NCI-H526 treated with DMSO at 0.1 percent for 48 hours (cell line): Measurements from ENCODE around the gene ACTN2.

ENCODE experiments used
- DNase-seq: peaks from one replicate; lab custom pipeline; 2025; lab: John Stamatoyannopoulos, UW

Gene ACTN2

GRCh38 chr1:236691348-236691747 lies 5.0 kb downstream of the ACTN2 start:
- no peak for DNase-seq

DNA sequence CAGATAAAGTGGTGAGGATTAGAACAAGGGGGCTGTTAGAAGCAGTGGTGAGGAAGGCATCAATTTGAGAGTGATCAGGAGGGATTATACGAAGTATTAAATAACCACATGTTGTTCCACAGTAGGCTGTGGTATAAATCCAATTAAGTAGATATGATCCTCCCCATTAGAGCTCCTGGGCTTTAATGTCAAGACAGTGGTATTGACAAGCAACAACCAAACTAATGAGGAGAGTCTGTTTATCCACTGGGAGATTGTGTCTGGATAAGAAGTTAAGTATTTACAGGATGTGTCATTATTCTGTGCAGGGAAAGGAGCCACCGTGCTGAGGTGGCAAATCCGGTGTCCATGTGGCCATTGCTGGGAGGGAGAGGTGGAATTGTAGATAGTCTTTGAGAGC lies 5.8 kb downstream of the ACTN2 start:
- DNase-seq = no peak

- no peak for DNase-seq
Observed at GRCh38 chr1:236692742-236693141, 6.4 kb downstream of the ACTN2 start.

DNA sequence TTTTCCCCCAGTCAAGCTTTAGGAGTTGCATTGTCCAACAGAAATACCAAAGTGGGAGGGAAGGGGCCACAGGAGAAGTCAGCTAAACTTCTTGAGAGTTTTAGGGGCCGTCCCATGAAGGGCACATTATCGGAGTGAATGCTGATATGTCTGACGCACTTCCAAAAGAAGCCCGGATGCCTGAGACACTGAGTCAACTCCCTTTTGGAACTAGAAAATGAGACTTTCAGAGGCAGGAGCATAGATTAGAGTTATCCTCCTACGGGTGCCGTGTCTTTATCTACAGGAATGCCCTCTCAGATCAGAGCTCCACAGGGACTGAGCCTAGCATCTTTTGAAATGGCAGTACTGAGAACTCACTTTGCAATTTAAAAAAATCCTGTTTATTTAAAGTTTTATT lies 13.1 kb downstream of the ACTN2 start:
- no peak for DNase-seq

DNA sequence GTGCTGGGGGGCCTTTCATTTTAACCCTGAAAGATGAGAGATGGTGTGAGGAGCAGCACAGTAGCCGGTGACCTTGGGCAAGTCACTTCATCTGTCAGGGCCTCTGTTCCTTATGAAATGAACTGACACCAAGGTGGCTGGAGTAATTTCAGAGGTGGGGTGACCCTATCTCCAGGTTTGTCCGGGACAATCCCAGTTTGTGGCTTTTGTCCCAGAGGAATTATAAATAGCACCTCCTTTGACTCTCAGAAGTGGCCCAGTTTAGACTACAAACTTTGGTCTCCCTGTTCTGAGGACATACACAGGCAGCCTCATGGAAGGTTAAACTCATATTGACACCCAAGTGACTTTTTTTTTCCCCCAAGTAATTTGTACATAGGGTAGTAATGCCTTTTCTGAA lies 14.6 kb downstream of the ACTN2 start:
- DNase-seq = no peak

DNA sequence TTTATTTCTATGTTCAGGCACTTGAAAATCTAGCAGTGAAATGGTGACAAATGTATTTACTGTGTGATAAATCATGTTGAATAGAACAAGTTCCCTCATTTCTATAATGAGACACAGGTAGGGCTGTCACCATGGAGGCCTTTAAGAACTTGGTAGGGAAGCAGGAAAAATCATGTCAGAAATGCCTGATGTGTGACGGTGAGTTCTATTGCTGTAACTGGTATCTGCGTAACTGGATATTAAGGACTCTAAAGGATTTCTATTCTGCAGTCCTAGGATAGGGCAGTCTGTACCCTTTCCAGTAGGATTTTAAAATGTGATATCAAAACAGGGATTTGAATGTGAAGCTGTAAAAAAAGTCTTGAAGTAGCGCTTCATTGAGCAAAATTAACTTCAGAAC lies 15.5 kb downstream of the ACTN2 start:
- no peak for DNase-seq

DNA sequence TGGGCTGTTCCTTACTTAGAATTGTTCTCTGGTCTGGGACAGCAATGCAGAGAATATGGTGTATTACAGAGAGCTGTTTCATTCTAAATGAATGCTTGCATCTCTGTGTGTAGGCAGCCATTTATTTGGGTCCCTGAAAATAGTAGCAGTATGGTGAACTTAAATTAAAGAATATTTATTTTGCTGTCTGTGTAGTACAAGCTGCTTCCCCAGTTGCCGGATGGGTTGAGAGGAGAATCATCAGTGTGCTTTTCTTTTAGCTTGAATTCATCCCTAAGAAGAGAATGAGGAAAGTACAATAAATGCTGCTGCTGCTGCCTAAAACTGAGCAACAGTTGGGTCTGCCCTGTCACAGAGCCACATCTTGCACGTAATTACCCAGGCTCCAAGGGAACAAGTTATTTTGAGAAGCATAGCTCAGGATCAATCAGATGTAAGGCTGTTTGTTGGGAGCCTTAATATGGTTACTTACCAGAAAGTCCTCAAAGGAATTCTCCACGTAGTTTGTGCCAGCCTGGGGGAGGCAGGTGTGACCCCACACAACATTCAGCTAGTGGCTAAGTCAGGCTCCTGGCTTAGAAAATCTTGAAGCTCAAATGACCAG lies 16.6 kb downstream of the ACTN2 start:
- DNase-seq = no peak

GRCh38 chr1:236705771-236706170 lies 19.5 kb downstream of the ACTN2 start:
- no peak for DNase-seq

DNA sequence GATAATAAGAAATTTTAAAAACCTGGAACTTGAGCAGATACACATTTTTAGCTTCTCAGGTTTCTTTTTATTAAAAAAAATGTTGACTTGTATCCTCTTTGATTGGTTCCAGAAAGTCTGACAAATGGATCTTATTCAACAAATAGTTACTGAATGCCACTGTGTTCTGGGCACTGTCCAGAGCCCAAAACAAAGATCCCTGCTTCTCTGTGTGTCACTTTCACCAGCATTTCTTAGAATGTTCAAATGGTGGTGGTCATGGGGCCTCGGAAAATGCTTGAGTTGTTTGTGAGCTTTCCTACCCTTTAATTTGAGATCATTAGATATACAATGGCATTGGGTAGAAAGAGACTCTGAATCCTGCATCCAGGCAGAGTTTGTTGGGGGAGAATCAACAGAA lies 19.9 kb downstream of the ACTN2 start:
- DNase-seq = no peak

DNA sequence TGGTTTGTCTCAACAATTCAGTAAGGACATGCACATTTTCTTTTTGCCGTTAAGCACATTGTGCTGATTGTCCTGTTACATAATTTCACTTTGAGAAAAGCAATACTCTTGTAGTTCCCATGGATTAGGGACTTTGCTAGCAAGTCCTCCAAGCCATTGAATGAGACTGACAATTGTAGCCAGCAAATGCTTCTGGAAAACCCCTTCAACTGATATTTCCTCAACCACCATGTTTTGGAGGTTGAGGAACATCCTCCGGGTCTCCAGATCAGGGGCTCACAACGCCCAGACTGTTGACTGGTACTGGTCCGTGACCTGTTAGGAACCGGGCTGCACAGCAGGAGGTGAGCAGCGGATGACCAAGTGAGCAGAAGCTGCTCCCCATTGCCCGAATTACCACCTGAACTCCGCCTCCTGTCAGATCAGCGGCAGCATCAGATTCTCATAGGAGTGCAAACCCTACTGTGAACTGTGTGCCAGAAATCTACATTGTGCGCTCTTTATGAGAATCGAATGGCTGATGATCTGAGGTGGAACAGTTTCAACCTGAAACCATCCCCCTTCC lies 24.1 kb downstream of the ACTN2 start:
- no peak for DNase-seq

DNA sequence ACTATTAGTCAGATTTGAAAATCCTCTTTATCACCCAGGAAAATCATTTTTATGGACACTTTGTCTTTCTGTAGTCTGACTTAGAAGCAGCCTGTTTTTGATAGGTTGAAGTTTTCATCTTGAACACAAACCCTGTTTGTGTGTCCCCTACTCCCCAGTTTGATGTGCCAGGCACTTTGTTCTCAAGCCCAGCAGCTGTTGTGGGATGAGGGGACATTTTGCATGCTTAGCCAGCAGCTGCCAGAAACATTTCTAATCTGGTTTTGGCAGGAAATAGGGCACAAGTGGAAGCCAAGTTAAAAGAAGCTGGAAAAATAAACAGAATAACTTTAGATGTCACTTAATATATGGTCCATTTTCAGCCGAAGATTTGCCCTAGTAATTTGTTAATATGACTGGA lies 29.9 kb downstream of the ACTN2 start:
- no peak for DNase-seq

DNA sequence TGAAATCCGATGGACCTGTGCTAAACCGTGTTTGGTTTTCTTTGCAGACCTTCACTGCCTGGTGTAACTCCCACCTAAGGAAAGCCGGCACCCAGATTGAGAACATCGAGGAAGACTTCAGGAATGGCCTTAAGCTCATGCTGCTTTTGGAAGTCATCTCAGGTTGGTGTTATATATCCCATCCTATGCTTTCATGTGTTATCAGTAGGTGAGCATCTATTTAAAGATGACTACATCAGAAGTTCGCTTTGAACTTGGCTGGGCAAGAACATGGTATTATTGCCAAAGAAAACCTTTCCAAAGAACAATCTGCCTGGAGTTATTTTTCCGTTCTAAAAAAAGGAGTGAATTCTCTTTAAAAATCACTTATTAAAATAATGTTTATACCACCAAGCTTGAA lies 31.5 kb downstream of the ACTN2 start:
- no peak for DNase-seq

DNA sequence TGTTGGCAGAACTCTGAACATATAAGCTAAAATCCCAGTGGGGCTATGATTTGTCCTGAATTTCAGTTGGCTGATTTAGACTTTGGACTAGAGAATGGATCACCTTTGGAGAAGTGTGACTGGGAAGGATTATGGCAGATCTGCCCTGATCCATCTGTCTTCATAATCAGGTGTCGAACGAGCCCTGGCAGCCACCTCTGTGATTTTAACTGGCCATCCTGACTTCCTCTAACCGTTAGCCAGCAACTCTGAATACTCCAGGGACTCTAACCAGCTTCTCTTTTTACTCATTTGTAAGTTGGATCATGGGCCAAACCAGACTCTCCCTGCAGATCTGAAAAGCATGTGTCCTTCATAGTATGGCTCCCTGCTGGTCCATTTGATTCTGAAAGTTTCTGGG lies 32.0 kb downstream of the ACTN2 start:
- no peak for DNase-seq

GRCh38 chr1:236720206-236720605 lies 33.9 kb downstream of the ACTN2 start:
- DNase-seq = no peak

DNA sequence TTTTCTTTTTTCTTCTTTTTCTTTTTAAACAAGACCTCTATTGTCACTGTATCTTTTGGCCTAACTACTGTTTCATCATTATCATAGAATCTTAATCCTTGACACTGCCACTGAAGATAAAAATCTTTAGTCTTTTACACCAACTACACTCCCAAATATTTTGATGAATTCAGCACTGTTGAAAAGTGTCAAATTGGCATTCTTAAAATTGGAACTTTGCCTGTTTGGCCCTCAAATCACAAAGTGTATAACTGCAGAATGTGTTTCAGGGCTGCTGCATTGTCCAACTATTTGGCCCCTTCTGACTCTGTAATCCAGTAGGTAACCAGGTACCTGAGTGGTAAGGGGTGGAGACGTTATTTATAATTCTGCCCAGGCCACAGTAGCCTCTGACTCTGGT lies 34.3 kb downstream of the ACTN2 start:
- no peak for DNase-seq

DNA sequence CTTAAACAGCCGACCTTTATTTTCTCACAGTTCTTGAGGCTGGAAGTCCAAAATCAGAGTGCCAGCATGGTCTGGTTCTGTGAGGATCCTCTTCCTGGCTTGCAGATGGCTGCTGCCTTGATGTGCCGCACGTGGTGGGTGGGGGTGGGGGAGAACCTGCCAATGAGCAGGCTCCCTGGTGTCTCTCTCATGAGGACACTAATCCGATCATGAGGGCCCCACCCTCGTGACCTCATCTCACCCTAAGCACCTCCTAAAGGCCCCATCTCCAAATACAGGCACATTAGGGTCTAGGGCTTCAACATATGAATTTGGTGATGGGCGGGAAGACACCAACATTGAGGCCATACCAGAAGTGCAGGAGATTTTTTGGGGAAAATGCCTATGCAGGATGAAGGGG lies 37.8 kb downstream of the ACTN2 start:
- DNase-seq = no peak

DNA sequence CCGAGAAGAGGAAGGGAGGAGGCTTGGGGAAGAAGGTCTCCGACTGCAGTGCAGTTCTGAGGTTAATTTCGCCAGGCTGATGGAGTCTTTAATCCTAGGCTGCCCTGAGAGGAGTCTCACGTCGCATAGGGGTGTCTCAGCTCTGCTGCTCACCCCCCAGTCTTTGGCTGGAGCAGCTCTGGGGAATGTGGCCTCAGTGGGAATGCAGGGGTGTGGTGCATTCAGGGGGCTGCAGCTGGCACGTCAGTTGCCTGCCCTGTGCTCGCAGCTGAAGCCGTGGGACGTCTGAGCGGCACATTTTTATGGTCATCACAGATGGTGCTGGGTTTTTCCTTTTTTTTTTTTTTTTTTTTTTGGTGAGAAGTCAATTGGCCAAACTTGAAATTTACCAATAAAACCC lies 38.2 kb downstream of the ACTN2 start:
- no peak for DNase-seq

DNA sequence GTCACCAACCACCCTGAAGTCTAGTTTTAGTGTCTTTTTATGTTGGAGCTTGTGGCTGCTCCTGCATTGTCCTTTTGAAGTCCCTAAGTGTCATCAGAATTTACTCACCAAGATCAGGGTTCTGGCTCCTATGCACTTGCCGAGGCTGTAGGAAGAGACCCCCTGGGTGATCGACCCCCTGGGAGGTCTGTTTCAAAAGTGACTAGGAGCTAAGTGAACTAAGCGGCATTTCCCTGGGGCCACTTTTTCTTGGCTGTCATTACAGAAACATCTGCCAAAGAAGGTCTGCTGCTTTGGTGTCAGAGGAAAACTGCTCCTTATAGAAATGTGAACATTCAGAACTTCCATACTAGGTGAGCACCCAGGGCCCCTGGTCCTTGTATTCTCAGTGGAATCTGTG lies 39.4 kb downstream of the ACTN2 start:
- no peak for DNase-seq

- no peak for DNase-seq
Observed at GRCh38 chr1:236727521-236727920, 41.2 kb downstream of the ACTN2 start.

GRCh38 chr1:236728752-236729151 lies 42.5 kb downstream of the ACTN2 start:
- DNase-seq = no peak

DNA sequence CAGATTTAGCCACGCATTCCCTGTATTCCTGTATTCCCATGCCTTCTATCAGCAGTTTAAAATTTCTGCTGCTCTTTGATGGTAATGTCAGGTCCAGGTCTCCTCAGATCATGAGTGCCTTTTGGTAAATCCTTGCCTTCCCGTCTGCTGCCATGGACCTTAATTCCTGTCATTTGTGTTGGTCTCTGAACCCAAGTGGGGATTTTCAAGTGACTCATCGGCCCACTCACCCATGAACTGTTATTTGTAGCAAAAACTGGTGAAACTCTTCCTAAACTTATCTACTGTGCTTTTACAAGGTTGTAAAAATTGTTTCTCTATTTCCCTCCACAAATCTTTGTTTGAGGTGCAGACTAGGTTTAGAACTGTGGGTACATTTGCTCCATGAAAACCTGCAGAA lies 47.4 kb downstream of the ACTN2 start:
- no peak for DNase-seq

GRCh38 chr1:236734141-236734765 lies 48.0 kb downstream of the ACTN2 start:
- no peak for DNase-seq

DNA sequence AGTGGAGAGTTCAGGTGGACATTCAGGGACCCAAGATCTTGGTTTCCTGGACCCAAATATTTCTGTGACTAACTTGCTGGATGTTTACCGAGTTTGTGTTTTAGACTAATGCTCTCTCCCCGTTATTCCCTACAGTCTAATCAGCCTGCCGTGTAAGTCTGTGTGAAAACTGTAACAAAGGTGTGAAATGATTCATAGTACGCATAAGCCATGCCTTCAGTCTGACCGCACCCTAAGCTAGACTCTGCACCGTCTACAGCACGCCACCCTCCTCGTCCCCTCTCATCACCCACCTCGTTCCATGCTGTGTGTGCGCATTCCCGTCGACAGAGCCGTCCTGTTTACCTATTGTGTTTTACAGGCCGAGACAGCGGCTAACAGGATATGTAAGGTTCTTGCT lies 50.5 kb downstream of the ACTN2 start:
- no peak for DNase-seq

DNA sequence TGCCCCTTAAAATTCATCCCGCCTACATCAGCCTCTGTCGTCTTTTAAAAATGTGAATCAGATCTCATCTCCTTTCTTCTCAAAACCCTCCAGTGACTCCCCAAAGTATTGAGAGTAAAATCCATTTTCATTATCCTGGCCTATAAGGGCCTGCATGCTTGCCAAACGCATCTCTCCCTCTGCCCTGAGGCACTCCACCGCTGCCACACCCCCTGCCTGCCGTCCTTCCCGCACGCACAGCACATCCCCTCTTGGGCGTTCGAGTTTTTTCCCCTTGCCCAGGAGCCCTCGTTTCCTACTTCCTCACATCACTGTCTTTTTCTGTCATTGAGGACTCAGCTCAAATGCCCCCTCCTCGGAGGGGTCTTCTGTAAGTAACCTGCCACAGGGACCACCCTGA lies 55.5 kb downstream of the ACTN2 start:
- no peak for DNase-seq
